GM12878 (cell line): Measurements from ENCODE around the gene TCIRG1.

Experiments
- BCL11A ChIP-seq: IDR thresholded peaks from 2 replicates; pipeline ENCODE4 v1.6.1; 2011; ENCODE audit warnings: low read depth, low read length
- NBN ChIP-seq: fragments of 450-650 bp; IDR thresholded peaks from 2 replicates; pipeline ENCODE4 v1.6.1; 2016
- PBX3 ChIP-seq: IDR thresholded peaks from 2 replicates; pipeline ENCODE4 v1.6.1; 2011; ENCODE audit warnings: mild to moderate bottlenecking, low read depth, low read length, moderate library complexity; ENCODE audit not compliant: insufficient replicate concordance
- POLR2A ChIP-seq: IDR thresholded peaks from 2 replicates; pipeline ENCODE4 v1.6.1; 2011; ENCODE audit warnings: low read depth, mild to moderate bottlenecking, low read length
- YY1 ChIP-seq: IDR thresholded peaks from 2 replicates; pipeline ENCODE4 v1.6.1; 2011; ENCODE audit warnings: low read depth, mild to moderate bottlenecking, low read length
- ZBTB11 ChIP-seq: fragments of 450-650 bp; formaldehyde crosslinking; IDR thresholded peaks from 2 replicates; pipeline ENCODE4 v1.5.0; 2022; ENCODE audit warnings: mild to moderate bottlenecking, missing genetic modification characterization
- ZBTB40 ChIP-seq: fragments of 450-650 bp; IDR thresholded peaks from 2 replicates; pipeline ENCODE4 v1.6.1; 2016; ENCODE audit warnings: mild to moderate bottlenecking, moderate library complexity, borderline replicate concordance
- TF ChIP-seq, protein P1 (sequence below), 3 experiments: IDR thresholded peaks in 2 of 3; conservative IDR thresholded peaks in 1 of 3; 2 replicates each; pipeline ENCODE4 v1.5.1; 2011; ENCODE audit warnings: low read depth in 3 of 3, low read length in 3 of 3, mild to moderate bottlenecking in 3 of 3, control low read depth in 2 of 3, moderate library complexity in 2 of 3, inconsistent platforms in 1 of 3, mixed read lengths in 1 of 3; ENCODE audit not compliant: control insufficient read depth in 2 of 3, insufficient read depth in 1 of 3; ENCODE audit errors: extremely low read depth in 1 of 3

DNA sequence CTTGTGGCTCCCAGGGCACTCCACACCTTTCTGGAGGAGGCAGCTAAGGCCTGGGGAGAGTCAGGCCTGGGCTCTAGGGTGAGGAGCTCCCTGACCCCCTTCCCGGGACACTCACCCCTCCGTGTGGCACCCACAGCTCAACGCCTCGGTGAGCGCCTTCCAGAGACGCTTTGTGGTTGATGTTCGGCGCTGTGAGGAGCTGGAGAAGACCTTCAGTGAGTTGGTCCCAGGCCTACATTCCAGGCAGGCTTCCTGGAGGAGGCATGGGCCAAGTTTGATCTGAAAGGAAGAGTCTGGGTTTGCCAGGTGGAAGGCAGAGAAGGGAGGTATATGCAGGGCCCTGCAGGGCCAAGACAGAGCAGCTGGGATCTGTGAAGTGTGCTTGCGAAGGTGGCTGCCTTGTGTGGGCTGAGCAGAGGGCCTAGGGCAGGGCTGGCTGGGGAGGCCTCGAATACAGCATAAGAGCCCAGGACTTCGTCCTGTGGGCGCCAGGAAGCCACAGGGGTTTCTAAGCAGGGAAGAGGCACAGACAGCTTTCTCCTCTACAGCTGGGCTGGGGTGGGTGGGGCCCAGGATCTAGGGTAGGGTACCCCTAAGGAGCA is 2.9 kb downstream of the TCIRG1 start:
- TF ChIP-seq, protein P1, sequence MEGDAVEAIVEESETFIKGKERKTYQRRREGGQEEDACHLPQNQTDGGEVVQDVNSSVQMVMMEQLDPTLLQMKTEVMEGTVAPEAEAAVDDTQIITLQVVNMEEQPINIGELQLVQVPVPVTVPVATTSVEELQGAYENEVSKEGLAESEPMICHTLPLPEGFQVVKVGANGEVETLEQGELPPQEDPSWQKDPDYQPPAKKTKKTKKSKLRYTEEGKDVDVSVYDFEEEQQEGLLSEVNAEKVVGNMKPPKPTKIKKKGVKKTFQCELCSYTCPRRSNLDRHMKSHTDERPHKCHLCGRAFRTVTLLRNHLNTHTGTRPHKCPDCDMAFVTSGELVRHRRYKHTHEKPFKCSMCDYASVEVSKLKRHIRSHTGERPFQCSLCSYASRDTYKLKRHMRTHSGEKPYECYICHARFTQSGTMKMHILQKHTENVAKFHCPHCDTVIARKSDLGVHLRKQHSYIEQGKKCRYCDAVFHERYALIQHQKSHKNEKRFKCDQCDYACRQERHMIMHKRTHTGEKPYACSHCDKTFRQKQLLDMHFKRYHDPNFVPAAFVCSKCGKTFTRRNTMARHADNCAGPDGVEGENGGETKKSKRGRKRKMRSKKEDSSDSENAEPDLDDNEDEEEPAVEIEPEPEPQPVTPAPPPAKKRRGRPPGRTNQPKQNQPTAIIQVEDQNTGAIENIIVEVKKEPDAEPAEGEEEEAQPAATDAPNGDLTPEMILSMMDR (IDR thresholded peaks at IDR 0.05 in 2 of 3, conservative IDR thresholded peaks at IDR 0.05 in 1 of 3; ENCODE audit: control insufficient read depth in 2 of 3, extremely low read depth in 1 of 3, insufficient read depth in 1 of 3, low read depth in 3 of 3, low read length in 3 of 3) = no peak
- TF ChIP-seq POLR2A (no peak), ZBTB40 (no peak), YY1 (no peak), BCL11A (no peak), PBX3 (no peak), ZBTB11 (CRISPR knock-in tag) (no peak), NBN (no peak)
